ENCODE measurements around the gene LARGE2.

The LARGE2 gene

DNA sequence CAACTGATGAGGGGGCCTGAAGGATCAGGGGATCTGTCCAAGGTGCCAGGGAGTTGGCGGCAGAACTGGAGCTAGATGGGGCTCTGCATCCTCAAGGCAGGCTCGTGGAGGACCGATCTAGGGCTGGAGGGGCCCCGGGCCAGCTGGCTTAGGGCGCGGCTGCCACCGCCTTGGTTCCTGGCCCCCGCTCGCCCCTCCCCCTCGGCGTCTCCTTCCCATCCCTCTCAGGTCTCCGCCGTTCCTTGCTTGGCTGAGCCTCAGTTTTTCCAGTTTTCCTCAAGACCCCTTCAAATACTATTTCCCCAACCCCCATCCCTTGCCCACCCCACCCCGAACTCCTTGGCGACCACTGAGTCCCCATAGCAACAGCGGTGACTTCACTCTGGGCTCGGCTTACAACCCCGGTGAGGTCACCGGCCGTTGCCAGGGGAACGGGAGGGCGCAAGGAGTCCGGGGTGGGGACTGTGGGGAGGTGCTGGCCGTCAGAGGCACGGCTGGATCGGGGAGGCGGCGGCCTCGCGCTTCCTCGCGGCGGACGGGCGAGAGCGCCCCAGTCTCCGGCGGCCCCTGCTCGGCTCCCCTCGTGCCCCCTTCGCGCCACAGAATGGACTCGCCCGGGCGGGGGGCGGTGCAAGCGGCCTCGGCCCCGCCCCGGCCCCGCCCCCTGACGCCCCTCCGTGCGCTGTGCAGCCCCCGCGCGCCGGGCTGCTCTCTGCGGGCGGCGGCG lies 22.8 kb upstream of the LARGE2 start:
- TF ChIP-seq, protein P1, sequence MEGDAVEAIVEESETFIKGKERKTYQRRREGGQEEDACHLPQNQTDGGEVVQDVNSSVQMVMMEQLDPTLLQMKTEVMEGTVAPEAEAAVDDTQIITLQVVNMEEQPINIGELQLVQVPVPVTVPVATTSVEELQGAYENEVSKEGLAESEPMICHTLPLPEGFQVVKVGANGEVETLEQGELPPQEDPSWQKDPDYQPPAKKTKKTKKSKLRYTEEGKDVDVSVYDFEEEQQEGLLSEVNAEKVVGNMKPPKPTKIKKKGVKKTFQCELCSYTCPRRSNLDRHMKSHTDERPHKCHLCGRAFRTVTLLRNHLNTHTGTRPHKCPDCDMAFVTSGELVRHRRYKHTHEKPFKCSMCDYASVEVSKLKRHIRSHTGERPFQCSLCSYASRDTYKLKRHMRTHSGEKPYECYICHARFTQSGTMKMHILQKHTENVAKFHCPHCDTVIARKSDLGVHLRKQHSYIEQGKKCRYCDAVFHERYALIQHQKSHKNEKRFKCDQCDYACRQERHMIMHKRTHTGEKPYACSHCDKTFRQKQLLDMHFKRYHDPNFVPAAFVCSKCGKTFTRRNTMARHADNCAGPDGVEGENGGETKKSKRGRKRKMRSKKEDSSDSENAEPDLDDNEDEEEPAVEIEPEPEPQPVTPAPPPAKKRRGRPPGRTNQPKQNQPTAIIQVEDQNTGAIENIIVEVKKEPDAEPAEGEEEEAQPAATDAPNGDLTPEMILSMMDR (IDR thresholded peaks at IDR 0.05), result no peak

DNA sequence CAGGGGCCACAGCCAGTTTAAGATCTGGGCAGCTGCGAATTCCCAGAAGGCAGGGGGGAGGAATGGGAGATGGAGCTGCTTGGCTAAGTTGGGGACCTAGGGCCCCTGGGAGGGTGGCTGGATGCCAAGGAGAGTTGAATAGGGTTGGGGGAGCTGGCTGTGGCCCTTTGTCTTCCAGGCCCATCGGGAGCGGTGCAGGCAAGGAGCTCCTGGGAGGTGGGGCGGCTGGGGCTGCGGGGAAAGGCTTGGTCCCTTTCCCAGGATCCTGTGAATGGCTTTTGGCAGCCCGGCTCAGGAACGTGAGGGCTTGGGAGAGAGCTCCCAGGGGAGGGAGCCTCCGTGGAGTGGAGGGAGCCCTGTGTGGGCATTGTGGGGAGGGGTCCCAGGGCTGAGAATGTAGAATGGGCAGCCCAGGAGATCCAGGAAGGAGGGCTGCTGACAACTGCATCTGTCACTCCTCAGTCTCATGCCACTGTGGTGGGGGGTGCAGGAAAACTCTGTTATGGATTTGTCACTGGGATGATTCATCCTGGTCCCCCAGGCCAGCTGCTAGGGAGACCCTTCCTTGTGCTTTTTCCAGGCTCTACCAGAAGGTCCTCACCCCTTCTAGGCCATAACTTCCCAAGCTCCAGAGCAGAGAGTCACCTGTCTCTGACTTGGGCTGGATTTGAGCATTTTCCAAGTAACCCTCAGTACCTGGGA lies 21.4 kb upstream of the LARGE2 start:
- TF ChIP-seq, protein P1 (IDR thresholded peaks at IDR 0.05), result no peak

DNA sequence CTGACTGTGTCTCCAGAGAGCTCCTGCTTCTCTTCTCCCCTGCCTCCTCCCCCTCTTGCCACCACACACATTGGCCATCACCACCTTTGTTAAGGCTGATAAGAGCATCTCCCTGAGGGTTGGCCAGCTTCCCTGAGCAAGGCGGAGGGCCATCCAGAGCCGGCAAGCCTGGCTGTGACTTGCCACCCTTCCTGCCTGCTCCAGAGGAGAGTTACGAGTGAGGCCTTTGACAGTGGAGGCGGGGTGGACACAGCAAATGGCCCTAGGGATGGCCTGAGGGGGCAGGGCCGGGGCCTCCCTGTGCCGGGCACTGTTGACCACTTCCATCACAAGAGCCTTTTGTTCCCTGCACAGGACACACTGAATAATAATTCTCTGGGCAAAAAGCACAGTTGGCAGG lies 20.8 kb upstream of the LARGE2 start:
- TF ChIP-seq, protein P1 (IDR thresholded peaks at IDR 0.05), result no peak

DNA sequence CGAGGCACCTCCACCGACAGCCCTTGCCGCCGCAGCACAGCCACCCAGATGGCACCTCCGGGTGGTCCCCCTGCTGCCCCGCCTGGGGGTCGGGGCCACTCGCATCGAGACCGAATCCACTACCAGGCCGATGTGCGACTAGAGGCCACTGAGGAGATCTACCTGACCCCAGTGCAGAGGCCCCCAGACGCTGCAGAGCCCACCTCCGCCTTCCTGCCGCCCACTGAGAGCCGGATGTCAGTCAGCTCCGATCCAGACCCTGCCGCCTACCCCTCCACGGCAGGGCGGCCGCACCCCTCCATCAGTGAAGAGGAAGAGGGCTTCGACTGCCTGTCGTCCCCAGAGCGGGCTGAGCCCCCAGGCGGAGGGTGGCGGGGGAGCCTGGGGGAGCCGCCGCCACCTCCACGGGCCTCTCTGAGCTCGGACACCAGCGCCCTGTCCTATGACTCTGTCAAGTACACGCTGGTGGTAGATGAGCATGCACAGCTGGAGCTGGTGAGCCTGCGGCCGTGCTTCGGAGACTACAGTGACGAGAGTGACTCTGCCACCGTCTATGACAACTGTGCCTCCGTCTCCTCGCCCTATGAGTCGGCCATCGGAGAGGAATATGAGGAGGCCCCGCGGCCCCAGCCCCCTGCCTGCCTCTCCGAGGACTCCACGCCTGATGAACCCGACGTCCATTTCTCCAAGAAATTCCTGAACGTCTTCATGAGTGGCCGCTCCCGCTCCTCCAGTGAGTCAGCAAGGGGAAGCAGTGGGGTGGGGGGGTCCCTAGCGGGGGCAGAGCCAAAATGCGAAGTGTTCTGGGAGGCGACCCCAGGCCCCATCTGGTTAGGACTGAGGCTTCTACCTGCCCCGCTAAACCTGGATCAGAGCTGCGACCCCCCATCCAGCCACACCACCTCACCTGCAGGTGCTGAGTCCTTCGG lies 19.7 kb upstream of the LARGE2 start:
- TF ChIP-seq, protein P1 (IDR thresholded peaks at IDR 0.05), result no peak

DNA sequence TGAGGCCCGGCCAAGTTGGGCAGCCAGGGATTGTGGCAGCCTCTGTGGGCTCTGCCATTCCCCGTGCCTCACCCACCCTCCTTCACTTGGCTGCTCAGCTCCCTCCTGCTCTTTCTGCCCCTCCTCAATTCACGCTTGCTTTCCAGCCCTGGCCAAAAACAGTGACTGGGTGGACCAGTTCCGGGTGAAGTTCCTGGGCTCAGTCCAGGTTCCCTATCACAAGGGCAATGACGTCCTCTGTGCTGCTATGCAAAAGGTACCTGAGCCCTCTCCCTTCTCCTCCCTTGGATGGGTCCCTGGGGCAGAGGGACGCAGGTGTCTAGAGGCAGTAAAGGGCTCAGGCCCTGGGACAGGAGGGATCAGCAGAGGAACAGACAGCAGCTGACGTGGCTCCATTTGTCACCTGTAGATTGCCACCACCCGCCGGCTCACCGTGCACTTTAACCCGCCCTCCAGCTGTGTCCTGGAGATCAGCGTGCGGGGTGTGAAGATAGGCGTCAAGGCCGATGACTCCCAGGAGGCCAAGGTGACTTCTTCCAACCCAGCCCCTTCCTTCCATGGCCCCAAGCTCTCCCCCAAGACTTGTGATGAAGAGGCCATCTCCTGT lies 18.0 kb upstream of the LARGE2 start:
- TF ChIP-seq, protein P1 (IDR thresholded peaks at IDR 0.05), result no peak

DNA sequence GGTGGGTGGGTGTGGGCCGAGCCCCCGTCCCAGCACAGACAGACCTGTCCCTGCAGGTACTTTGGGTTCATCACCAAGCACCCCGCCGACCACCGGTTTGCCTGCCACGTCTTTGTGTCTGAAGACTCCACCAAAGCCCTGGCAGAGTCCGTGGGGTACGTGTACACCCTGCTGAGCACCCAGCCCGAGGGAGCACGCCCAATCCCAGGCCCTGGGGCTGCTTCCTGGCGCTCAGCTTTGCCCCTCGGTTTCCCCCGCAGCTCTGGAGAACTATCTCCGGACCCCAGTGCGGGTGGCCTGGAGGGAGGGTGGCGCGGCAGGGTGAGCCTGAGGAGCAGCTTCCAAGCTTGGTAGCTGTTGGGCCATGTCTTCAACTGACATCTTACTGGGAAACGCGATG lies 17.4 kb upstream of the LARGE2 start:
- TF ChIP-seq, protein P1 (IDR thresholded peaks at IDR 0.05), result no peak

DNA sequence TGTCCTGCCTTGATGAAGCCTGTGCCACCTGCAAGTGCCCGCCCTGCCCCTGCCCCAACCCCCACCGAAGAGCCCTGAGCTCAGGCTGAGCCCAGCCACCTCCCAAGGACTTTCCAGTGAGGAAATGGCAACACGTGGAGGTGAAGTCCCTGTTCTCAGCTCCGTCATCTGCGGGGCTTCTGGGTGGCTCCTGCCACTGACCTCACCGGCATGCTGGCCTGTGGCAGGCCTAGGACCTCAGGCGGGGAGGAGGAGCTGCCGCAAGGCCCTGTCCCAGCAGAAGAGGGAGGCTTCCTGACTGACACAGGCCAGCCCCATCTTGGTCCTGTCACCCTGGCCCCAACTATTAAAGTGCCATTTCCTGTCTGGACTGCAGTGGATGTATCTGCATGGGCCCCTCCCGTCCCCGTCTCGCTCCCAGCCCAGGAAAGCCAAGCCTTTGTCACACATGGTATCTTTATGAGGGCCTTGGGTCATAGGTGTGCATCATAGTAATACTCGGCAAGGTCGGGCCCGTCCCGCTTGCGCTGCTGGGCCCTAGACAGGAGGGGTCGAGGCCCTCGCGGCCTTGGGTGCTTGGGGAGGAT lies 16.3 kb upstream of the LARGE2 start:
- TF ChIP-seq, protein P1 (IDR thresholded peaks at IDR 0.05), result no peak

Data from LNCAP (cell line).